Fibroblast of the aortic adventitia (primary cell): ENCODE data around the gene AP1M1. TPM values are rescaled to one million over a fixed set of nuclear protein-coding genes. Genes with fewer than 3 reads are reported as not detected.

Experiments
- DNase-seq: peaks from one replicate; pipeline ENCODE4 v3.0.0-alpha.2; 2010; ENCODE audit warnings: low read depth
- H3K4me3 ChIP-seq: 2 replicates; pipeline ENCODE4 v1.5.1; 2011; ENCODE audit warnings: low read depth, mild to moderate bottlenecking, control low read depth, low read length, moderate library complexity
- total RNA-seq: library from RNA; depleted of rRNA; stranded (reverse); fragments of >200 nt; gene quantifications from 2 replicates; pipeline ENCODE4 v1.2.3, GENCODE V29; 2012; ENCODE audit warnings: low replicate concordance
- TF ChIP-seq, protein P1 (sequence below): IDR thresholded peaks from 2 replicates; pipeline ENCODE4 v1.5.1; 2011; ENCODE audit warnings: mild to moderate bottlenecking, low read length, control low read depth, inconsistent platforms; ENCODE audit not compliant: insufficient read depth

AP1M1 gene
- total RNA-seq, 1 donor, result 78.5 TPM

DNA sequence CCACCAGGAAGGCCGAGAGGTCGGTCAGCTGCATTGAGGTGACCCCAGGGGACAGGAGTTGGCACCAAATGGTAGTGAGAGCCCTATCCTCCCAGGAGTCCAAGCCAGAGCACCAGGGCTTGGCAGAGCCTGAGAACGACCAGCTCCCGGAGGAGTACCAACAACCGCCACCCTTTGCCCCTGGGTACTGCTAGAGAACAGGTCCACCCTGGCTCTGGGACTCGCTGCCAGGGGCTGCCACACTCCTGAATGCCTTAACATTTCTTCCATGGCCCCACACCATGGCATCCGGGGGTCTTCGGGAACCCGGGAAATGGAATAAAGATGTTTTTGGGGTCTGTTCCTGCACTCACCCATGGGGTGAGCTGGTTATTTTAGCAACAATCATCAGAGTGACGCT is 40.1 kb upstream of the AP1M1 start:
- H3K4me3 ChIP-seq, result no peak overlapping the region
- TF ChIP-seq, protein P1, sequence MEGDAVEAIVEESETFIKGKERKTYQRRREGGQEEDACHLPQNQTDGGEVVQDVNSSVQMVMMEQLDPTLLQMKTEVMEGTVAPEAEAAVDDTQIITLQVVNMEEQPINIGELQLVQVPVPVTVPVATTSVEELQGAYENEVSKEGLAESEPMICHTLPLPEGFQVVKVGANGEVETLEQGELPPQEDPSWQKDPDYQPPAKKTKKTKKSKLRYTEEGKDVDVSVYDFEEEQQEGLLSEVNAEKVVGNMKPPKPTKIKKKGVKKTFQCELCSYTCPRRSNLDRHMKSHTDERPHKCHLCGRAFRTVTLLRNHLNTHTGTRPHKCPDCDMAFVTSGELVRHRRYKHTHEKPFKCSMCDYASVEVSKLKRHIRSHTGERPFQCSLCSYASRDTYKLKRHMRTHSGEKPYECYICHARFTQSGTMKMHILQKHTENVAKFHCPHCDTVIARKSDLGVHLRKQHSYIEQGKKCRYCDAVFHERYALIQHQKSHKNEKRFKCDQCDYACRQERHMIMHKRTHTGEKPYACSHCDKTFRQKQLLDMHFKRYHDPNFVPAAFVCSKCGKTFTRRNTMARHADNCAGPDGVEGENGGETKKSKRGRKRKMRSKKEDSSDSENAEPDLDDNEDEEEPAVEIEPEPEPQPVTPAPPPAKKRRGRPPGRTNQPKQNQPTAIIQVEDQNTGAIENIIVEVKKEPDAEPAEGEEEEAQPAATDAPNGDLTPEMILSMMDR, result no peak
- DNase-seq, result no peak

DNA sequence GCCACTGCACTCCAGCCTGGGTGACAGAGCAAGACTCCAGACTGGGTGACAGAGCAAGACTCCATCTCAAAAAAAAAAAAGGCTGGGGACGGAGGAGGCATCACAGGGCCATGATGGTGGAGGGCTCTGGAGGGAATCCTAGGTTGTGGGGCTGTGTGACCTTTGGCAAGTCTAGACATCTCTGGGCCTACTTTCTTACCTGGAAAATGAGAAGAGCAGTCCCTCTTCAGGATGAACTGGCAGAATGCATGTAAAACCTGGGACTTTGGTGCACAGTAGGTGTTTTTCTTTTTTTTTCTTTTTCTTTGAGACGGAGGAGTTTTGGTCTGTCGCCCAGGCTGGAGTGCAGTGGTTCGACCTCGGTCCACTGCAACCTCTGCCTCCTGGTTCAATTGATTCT is 38.1 kb upstream of the AP1M1 start:
- no peak overlapping the region for H3K4me3 ChIP-seq
- DNase-seq, result no peak
- TF ChIP-seq, protein P1, result no peak

DNA sequence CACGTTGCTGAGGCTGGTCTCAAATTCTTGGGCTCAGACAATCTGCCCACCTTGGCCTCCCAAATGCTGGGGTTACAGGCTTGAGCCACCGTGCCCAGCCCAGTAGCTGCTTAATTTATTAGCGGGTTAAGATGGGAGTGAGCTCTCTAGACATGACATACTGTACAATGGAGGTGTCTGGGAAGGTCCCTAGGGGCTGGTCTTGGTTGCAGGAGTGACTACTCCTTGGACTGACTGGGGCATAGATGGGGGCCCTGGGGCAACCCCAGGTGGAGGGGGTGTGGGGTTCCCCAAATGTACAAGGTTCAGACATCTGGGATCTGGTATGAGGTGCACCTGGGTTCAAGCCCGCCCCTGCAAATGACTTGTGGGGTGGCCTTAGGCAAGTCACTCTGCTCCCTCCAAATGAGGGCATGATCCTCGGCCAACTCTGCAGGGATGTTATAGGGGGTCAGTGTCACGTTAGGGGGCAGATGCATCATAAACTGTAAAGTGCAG is 37.2 kb upstream of the AP1M1 start:
- TF ChIP-seq, protein P1, result no peak
- DNase-seq, result no peak
- no peak overlapping the region for H3K4me3 ChIP-seq

DNA sequence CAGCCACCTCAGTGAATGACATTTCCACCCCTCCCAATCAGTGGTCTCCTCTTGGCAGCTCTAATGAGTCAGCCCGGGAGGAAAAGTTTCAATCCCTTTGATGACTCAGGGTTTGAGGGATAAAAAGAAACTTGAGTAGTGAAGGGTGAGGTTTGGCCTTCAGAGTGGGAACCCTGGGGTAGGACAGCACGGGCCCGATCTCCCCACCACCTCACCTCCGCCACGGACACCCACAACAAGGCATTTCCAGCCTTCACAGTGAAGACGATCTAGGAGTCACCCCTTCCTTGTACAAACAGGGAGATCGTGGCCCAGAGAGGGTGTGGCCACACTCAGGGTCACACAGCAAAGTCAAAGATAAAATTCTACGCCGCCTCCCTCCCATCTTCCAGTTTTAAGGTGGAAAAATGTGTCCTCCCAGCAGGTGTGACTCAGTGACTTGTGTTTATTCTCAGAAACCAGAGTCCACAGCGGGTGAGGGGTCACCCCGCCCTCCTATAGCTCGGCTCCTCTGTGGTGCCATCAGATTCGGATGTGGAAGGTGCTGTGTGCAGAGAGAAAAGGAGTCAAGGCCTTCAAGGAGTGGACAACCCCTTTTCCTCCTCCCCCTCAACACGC is 36.7 kb upstream of the AP1M1 start:
- TF ChIP-seq, protein P1, result no peak
- H3K4me3 ChIP-seq, result no peak overlapping the region

DNA sequence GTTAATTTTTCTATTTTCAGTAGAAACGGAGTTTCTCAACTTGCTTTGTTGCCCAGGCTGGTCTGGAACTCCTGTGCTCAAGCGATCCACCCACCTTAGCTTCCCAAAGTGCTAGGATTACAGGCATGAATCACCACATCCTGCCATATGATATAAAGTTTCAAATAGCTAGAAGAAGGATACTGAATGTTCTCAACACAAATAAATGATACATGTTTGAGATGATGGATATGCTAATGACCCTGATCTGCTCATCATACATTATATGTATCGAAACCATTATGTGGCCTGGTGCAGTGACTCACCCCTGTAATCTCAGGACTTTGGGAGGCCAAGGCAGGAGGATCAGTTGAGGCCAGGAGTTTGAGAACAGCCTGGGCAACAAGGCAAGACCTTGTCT is 35.9 kb upstream of the AP1M1 start:
- DNase-seq, result peak; percentile 45
- H3K4me3 ChIP-seq, result no peak overlapping the region
- TF ChIP-seq, protein P1, result no peak

More for the DNA sequence above, 36.7 kb upstream of the AP1M1 start:
- peak; percentile 38 for DNase-seq

DNA sequence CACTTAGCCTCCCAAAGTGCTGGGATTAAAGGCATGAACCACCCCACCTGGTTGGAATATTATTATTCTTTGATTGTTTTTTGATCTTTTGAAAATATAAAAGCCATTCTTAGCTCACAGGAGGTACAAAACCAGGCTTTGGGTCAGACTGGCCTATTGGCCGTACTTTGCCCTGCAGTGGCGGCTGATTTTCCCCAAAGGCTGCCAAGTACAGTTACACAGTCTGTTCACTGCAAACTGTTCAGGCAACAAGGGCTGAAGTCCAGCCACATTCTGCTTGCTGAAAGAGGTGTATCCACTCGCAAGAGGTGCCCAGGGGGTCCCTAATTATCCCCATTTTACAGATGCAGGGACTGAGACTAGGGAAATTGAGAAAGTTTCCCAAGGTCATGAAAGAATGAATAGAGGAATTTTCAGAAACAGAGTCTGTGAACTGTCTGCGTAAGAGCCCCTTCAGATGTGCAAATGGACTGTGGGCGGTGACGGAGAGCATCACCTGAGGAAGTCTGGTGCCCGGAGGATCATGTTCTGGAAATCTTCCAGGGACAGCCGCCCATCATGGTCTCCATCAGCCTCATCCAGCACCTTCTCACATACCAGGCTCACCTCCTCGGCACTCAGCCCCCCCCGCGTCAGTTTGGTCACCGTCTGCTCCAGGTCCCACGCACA is 33.4 kb upstream of the AP1M1 start:
- TF ChIP-seq, protein P1, result no peak
- no peak overlapping the region for H3K4me3 ChIP-seq

More for the DNA sequence above, 33.4 kb upstream of the AP1M1 start:
- DNase-seq, result no peak
